Neural cell (in vitro differentiated cells): ENCODE results near the gene ARMC2. TPM values are rescaled to one million over a fixed set of nuclear protein-coding genes. Genes with fewer than 3 reads are reported as not detected.

ENCODE experiments used
- H2AFZ ChIP-seq: fragments of 200-600, 300-800 bp; sonication (generic), shearing (Covaris generic); 2 replicates; pipeline ENCODE4 v1.6.0; 2014; ENCODE audit warnings: low read depth, mild to moderate bottlenecking, antibody characterized with exemption, low read length, moderate library complexity
- H3F3A ChIP-seq: fragments of 200-600 bp; shearing (Covaris generic); 2 replicates; pipeline ENCODE4 v1.6.1; 2016; ENCODE audit warnings: mild to moderate bottlenecking, moderate library complexity, mixed read lengths, antibody characterized with exemption, low read length; ENCODE audit not compliant: insufficient read depth, poor library complexity, severe bottlenecking
- H3K27ac ChIP-seq: fragments of 200-600, 300-800 bp; sonication (generic), shearing (Covaris generic); 2 replicates; pipeline ENCODE4 v1.5.1; 2014; ENCODE audit warnings: mild to moderate bottlenecking, low read length, moderate library complexity
- H3K27me3 ChIP-seq: fragments of 300-800, 200-600 bp; sonication (generic), shearing (Covaris generic); 2 replicates; pipeline ENCODE4 v1.6.0; 2014; ENCODE audit warnings: mild to moderate bottlenecking, low read depth, low read length, moderate library complexity; ENCODE audit not compliant: insufficient read depth
- H3K36me3 ChIP-seq: fragments of 300-800, 200-600 bp; sonication (generic), shearing (Covaris generic); 2 replicates; pipeline ENCODE4 v1.5.1; 2014; ENCODE audit warnings: mild to moderate bottlenecking, antibody characterized with exemption, low read length, moderate library complexity; ENCODE audit not compliant: insufficient read depth
- H3K4me2 ChIP-seq: fragments of 300-800, 200-600 bp; sonication (generic), shearing (Covaris generic); 2 replicates; pipeline ENCODE4 v1.6.0; 2014; ENCODE audit warnings: mild to moderate bottlenecking, low read length
- H3K4me3 ChIP-seq: fragments of 300-800, 200-600 bp; sonication (generic), shearing (Covaris generic); 2 replicates; pipeline ENCODE4 v1.5.1; 2014; ENCODE audit warnings: mild to moderate bottlenecking, low read length, moderate library complexity
- H3K79me2 ChIP-seq: fragments of 200-600 bp; shearing (Covaris generic); replicated peaks from 2 replicates; pipeline ENCODE4 v1.6.0; 2014; ENCODE audit warnings: mild to moderate bottlenecking, low read length, moderate library complexity; ENCODE audit not compliant: insufficient read depth
- H3K9ac ChIP-seq: fragments of 300-800, 200-600 bp; sonication (generic), shearing (Covaris generic); 2 replicates; pipeline ENCODE4 v1.6.1; 2016; ENCODE audit warnings: mild to moderate bottlenecking, low read length, mixed read lengths
- H3K9me2 ChIP-seq: fragments of 200-600 bp; shearing (Covaris generic); 2 replicates; pipeline ENCODE4 v1.6.1; 2016; ENCODE audit warnings: mild to moderate bottlenecking, low read length, mixed read lengths; ENCODE audit not compliant: insufficient read depth
- H3K9me3 ChIP-seq: fragments of 200-600, 300-800 bp; sonication (generic), shearing (Covaris generic); 2 replicates; pipeline ENCODE4 v1.6.1; 2016; ENCODE audit warnings: mild to moderate bottlenecking, mixed run types, low read length, moderate library complexity, mixed read lengths
- H4K20me1 ChIP-seq: fragments of 200-600 bp; shearing (Covaris generic); 2 replicates; pipeline ENCODE4 v1.6.1; 2016; ENCODE audit warnings: mild to moderate bottlenecking, mixed run types; ENCODE audit not compliant: insufficient read depth
- CTCF ChIP-seq: fragments of 450-650 bp; IDR thresholded peaks from 2 replicates; pipeline ENCODE4 v1.5.1; 2014; ENCODE audit warnings: antibody characterized with exemption, mild to moderate bottlenecking, moderate library complexity; ENCODE audit not compliant: poor library complexity, severe bottlenecking
- EP300 ChIP-seq: fragments of 450-650 bp; conservative IDR thresholded peaks from 2 replicates; pipeline ENCODE4 v1.6.1; 2014; ENCODE audit warnings: antibody characterized with exemption, mild to moderate bottlenecking, moderate library complexity; ENCODE audit not compliant: poor library complexity, severe bottlenecking
- EZH2 ChIP-seq: fragments of 200-600, 300-800 bp; shearing (Covaris generic), sonication (generic); IDR thresholded peaks from 2 replicates; pipeline ENCODE4 v1.6.1; 2014; ENCODE audit warnings: antibody characterized with exemption, low read length, borderline replicate concordance, mild to moderate bottlenecking; ENCODE audit not compliant: insufficient read depth, poor library complexity, severe bottlenecking
- MXI1 ChIP-seq: fragments of 450-650 bp; conservative IDR thresholded peaks from 2 replicates; pipeline ENCODE4 v1.6.1; 2014; ENCODE audit warnings: antibody characterized with exemption, mild to moderate bottlenecking; ENCODE audit not compliant: poor library complexity, severe bottlenecking
- POLR2AphosphoS5 ChIP-seq: IDR thresholded peaks from 2 replicates; pipeline ENCODE4 v1.6.1; 2012
- RAD21 ChIP-seq: fragments of 450-650 bp; conservative IDR thresholded peaks from 2 replicates; pipeline ENCODE4 v1.6.1; 2014; ENCODE audit warnings: antibody characterized with exemption, mild to moderate bottlenecking, moderate library complexity
- REST ChIP-seq: IDR thresholded peaks from 2 replicates; pipeline ENCODE4 v1.6.1; 2012; ENCODE audit warnings: borderline replicate concordance
- SMC3 ChIP-seq: fragments of 450-650 bp; conservative IDR thresholded peaks from 2 replicates; pipeline ENCODE4 v1.6.1; 2014; ENCODE audit warnings: antibody characterized with exemption, mild to moderate bottlenecking, moderate library complexity; ENCODE audit not compliant: poor library complexity
- TAF1 ChIP-seq: IDR thresholded peaks from 2 replicates; pipeline ENCODE4 v1.6.1; 2012; ENCODE audit warnings: low read depth
- polyA minus RNA-seq: library from RNA; depleted of rRNA, polyadenylated mRNA; stranded (reverse); fragments of >200 nt; gene quantifications from 2 replicates; pipeline ENCODE4 v1.2.3, GENCODE V29; 2014
- polyA plus RNA-seq: library from polyadenylated mRNA; depleted of rRNA; stranded (reverse); fragments of >200 nt; gene quantifications from 2 replicates; pipeline ENCODE4 v1.2.3, GENCODE V29; 2014

ARMC2 gene
- 18.6 and 18.8 TPM in 2 replicates for polyA plus RNA-seq
- 20.2 and 26.3 TPM in 2 replicates for polyA minus RNA-seq

- H3K27ac ChIP-seq: peak within 1 kb of the TSS; percentile 79
- TF ChIP-seq RAD21 (peak; percentile 28), EP300 (peak; percentile 34), TAF1 (peak; percentile 47), REST (peak; percentile 40), SMC3 (peak; percentile 32), CTCF (peak; percentile 13), EZH2 (no peak), MXI1 (peak; percentile 89), POLR2AphosphoS5 (peak; percentile 77)
Observed at GRCh38 chr6:108848116-108848868, at the start of gene ARMC2. Gene ARMC2, plus strand, starts transcription at chr6:108848422. Its CDS starts 5,846 bp downstream, at chr6:108854268.

GRCh38 chr6:108798670-108799353 is 49.4 kb upstream of the ARMC2 start:
- no peaks in the 10 kb centered on the region for H4K20me1 ChIP-seq
- H3K9me3 ChIP-seq: no peaks in the 10 kb centered on the region
- H2AFZ ChIP-seq: no peak overlapping the region
- H3K9me2 ChIP-seq: no peaks in the 10 kb centered on the region
- H3K79me2 ChIP-seq: no peaks in the 10 kb centered on the region
- no peak for TF ChIP-seq SMC3
- TF ChIP-seq TAF1: no peak
- TF ChIP-seq EZH2: no peak
- TF ChIP-seq MXI1: no peak
- TF ChIP-seq POLR2AphosphoS5: no peak
- no peak for TF ChIP-seq CTCF
- H3F3A ChIP-seq: no peaks in the 10 kb centered on the region
- H3K9ac ChIP-seq: no peak overlapping the region
- no peak overlapping the region for H3K4me2 ChIP-seq
- no peak overlapping the region for H3K4me3 ChIP-seq
- no peaks in the 10 kb centered on the region for H3K27me3 ChIP-seq
- H3K36me3 ChIP-seq: no peaks in the 10 kb centered on the region
- H3K27ac ChIP-seq: no peak overlapping the region

More at GRCh38 chr6:108848116-108848868, at the start of gene ARMC2:
- Histone ChIP-seq H3K9ac (peak within 1 kb of the TSS; percentile 83), H3K79me2 (peaks cover 25% of the 10 kb centered on the region), H3K4me3 (peak within 1 kb of the TSS; percentile 97), H3K9me2 (no peaks in the 10 kb centered on the region), H3K27me3 (no peaks in the 10 kb centered on the region), H3F3A (no peaks in the 10 kb centered on the region), H3K4me2 (peak within 1 kb of the TSS; percentile 87), H4K20me1 (no peaks in the 10 kb centered on the region), H3K9me3 (no peaks in the 10 kb centered on the region), H3K36me3 (no peaks in the 10 kb centered on the region), H2AFZ (peak within 1 kb of the TSS; percentile 94)
